ENCODE measurements around the gene UBTF.

UBTF gene

DNA sequence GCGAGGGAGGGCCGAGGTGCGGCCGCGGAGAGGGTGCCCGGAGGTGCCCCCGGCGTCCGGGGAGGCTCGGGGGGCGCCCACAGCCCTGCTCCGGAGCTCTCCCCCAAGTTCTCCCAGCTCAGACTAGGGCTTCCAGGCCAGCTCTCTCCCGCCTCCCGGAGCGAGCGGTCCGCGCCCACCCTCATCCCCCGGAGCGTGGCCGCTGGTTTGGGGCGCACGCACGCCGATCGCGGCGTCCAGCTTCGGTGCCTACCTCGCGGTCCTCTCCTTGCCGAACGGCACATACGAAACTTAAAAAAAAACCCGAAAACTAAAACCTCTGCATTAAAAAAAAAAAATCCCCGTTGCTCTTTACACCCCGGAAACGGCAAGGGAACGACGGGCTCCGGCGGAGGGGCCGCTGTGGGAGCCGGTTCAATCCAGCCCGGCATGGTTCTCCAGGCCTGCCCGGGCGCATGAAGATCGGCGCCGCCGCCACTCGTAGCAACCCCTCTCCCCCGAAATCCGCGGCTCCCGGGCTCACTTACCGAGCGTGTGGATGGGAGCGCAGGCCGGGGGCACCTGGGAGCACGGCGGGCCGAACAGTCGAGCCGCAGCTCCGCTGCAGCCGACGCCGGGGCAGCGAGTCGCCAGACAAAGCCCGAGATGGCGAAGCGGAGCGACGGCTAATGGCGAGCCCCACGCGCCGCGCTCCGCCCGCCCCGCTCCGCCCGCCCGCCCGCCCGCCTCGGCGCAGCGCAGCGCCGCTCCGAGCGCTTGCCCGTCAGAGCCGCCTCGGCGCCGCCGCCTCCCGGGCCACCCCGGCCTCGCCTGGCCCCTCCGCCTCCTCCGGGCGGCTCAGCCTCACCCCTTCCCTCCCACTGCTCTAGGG lies 973 bp upstream of the UBTF start:
- H3K27ac ChIP-seq (ENCODE audit: insufficient read depth in 1 of 2, low read depth in 1 of 2, low read length in 2 of 2, poor library complexity in 1 of 2, severe bottlenecking in 2 of 2): peak overlapping the region; percentile 61 to 90
- H3K27me3 ChIP-seq (replicated peaks in 2 of 5; ENCODE audit: control insufficient read depth in 4 of 5, insufficient read depth in 5 of 5, low read length in 4 of 5): no peaks in the 10 kb centered on the region
- ChIA-PET POLR2A (interaction anchor here (1.0 to 2.8 kb wide), 7 partner anchors 10 to 104 kb away, joined by 3 to 11 read pairs (median 3); partner anchors contain the start of genes ATXN7L3, SLC25A39 and TMUB2), CTCF (interaction anchor here (0.8 to 2.8 kb wide), 15 partner anchors 8 to 127 kb away, joined by 3 to 20 read pairs (median 3); no protein-coding TSS in a partner anchor)
- DNase-seq: peak; percentile 49 to 80 (median 75)
- under 1% methylated on average over 86 of the region's 108 CpGs for WGBS (ENCODE audit: insufficient coverage)
- no peaks in the 10 kb centered on the region for H3K9me3 ChIP-seq (ENCODE audit: control extremely low read depth in 1 of 5, control insufficient read depth in 4 of 5, insufficient read depth in 2 of 5, low read depth in 1 of 5, low read length in 4 of 5)
- peaks cover 15 to 41% (median 36%) of the 10 kb centered on the region in 4 experiments for H3K4me1 ChIP-seq (ENCODE audit: control extremely low read depth in 1 of 4, control insufficient read depth in 4 of 4, insufficient read depth in 4 of 4, low read length in 3 of 4)
- H3K4me3 ChIP-seq (ENCODE audit: control insufficient read depth in 1 of 7, extremely low read depth in 1 of 7, insufficient read depth in 4 of 7, low read depth in 2 of 7, low read length in 6 of 7): peak overlapping the region; percentile 71 to 95 (median 93)
- peaks cover 7 to 22% (median 14%) of the 10 kb centered on the region in 4 experiments for H3K36me3 ChIP-seq (ENCODE audit: control insufficient read depth in 4 of 4, insufficient read depth in 4 of 4, low read length in 3 of 4)

DNA sequence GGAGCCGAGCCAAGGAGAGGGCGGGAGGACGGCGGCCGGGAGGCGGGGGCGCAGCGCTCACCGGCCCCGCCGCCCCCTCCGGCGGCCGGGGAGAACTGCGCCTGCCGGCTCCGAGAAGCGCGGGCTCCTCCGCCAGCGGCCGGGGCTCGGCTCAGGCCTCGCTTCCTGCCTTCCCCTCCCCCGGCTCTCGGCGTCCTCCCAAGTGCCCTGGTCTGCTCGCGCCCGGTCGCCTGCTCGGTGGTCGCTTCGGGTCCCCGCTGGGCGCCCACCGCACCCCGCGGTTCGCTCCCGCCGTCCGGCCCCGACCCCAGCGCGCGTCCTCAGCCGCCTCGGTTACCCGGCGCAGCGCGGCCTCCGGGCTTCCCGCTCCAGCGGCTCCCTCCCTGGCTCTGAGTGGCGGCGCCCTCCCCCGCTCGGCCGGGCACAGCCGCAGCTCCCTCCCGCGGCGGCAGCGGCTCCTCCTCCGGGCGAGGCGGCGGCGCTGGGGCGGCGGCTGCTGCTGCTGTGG lies 313 bp downstream of the UBTF start:
- H3K4me3 ChIP-seq (ENCODE audit: control insufficient read depth in 1 of 7, extremely low read depth in 1 of 7, insufficient read depth in 4 of 7, low read depth in 2 of 7, low read length in 6 of 7): peak overlapping the region; percentile 67 to 94 (median 83)
- no peaks in the 10 kb centered on the region for H3K27me3 ChIP-seq (replicated peaks in 2 of 5; ENCODE audit: control insufficient read depth in 4 of 5, insufficient read depth in 5 of 5, low read length in 4 of 5)
- no peaks in the 10 kb centered on the region for H3K9me3 ChIP-seq (ENCODE audit: control extremely low read depth in 1 of 5, control insufficient read depth in 4 of 5, insufficient read depth in 2 of 5, low read depth in 1 of 5, low read length in 4 of 5)
- ChIA-PET POLR2A (interaction anchor here (1.2 to 1.6 kb wide), 2 partner anchors 9 to 106 kb away, joined by 3 to 7 read pairs; partner anchors contain the start of gene SLC25A39), CTCF (interaction anchor here (1.1 to 4.1 kb wide), 3 partner anchors 9 to 114 kb away, joined by 3 to 15 read pairs (median 11); no protein-coding TSS in a partner anchor)
- under 1% methylated on average over 61 of the region's 73 CpGs for WGBS (ENCODE audit: insufficient coverage)
- peaks cover 15 to 41% (median 36%) of the 10 kb centered on the region in 4 experiments for H3K4me1 ChIP-seq (ENCODE audit: control extremely low read depth in 1 of 4, control insufficient read depth in 4 of 4, insufficient read depth in 4 of 4, low read length in 3 of 4)
- H3K27ac ChIP-seq (ENCODE audit: insufficient read depth in 1 of 2, low read depth in 1 of 2, low read length in 2 of 2, poor library complexity in 1 of 2, severe bottlenecking in 2 of 2): peak overlapping the region in 1 of 2 experiments; percentile 86
- DNase-seq: peak; percentile 75 to 90 (median 83)
- peaks cover 14 to 35% (median 27%) of the 10 kb centered on the region in 4 experiments for H3K36me3 ChIP-seq (ENCODE audit: control insufficient read depth in 4 of 4, insufficient read depth in 4 of 4, low read length in 3 of 4)

DNA sequence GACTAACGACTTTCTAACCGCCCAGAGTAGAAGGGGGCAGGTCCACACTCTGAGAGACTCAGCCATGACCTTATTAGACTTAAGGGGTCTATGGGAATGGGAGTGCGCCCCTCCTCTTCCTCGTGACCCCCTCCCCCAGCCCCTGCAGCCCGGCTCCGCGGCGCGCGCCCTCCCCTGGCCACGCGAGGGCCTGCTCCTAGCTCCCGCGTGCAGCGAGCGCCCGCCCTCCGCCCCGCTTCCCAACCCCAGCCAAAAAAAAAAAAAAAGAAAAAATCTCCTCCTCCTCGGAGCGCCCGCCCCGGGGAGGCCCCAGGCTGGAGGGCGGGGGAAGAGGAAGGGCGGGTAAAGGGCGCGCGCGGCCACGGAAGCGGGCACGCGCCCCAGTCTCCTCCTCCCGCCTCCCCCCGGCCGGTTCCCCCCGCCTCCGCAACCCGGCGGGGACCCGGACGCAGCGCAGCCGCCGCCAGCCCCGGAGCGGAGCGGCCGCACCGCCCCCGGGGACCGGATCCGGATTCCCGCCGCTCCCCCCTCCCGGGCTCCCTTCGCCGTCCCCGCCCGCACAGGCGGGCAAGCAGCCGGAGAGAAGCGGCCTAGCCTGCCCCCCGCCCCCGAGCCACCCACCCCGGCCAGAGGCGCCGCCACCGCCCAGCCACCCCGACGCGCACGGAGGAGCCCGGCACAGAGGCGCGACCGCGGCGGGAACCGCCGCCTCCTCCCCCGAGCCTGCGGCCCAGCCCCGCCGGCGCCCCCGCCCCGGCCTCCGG lies 949 bp downstream of the UBTF start:
- whole genome bisulfite sequencing (ENCODE audit: insufficient coverage): under 1% methylated on average over 50 of the region's 89 CpGs
- Histone ChIP-seq H3K27ac (ENCODE audit: insufficient read depth in 1 of 2, low read depth in 1 of 2, low read length in 2 of 2, poor library complexity in 1 of 2, severe bottlenecking in 2 of 2) (peak overlapping the region; percentile 30 to 86), H3K9me3 (ENCODE audit: control extremely low read depth in 1 of 5, control insufficient read depth in 4 of 5, insufficient read depth in 2 of 5, low read depth in 1 of 5, low read length in 4 of 5) (no peaks in the 10 kb centered on the region), H3K27me3 (replicated peaks in 2 of 5; ENCODE audit: control insufficient read depth in 4 of 5, insufficient read depth in 5 of 5, low read length in 4 of 5) (no peaks in the 10 kb centered on the region), H3K36me3 (ENCODE audit: control insufficient read depth in 4 of 4, insufficient read depth in 4 of 4, low read length in 3 of 4) (peaks cover 20 to 41% (median 30%) of the 10 kb centered on the region in 4 experiments), H3K4me3 (ENCODE audit: control insufficient read depth in 1 of 7, extremely low read depth in 1 of 7, insufficient read depth in 4 of 7, low read depth in 2 of 7, low read length in 6 of 7) (peak overlapping the region; percentile 74 to 94 (median 83)), H3K4me1 (ENCODE audit: control extremely low read depth in 1 of 4, control insufficient read depth in 4 of 4, insufficient read depth in 4 of 4, low read length in 3 of 4) (peaks cover 15 to 41% (median 36%) of the 10 kb centered on the region in 4 experiments)
- peak; percentile 85 to 92 (median 91) for DNase-seq
- CTCF ChIA-PET: interaction anchor here (0.6 to 4.1 kb wide), 7 partner anchors 8 to 131 kb away, joined by 3 to 15 read pairs (median 8); no protein-coding TSS in a partner anchor
- POLR2A ChIA-PET: interaction anchor here (0.6 kb wide), 3 partner anchors 40 to 682 kb away, joined by 3 to 4 read pairs (median 3); no protein-coding TSS in a partner anchor

DNA sequence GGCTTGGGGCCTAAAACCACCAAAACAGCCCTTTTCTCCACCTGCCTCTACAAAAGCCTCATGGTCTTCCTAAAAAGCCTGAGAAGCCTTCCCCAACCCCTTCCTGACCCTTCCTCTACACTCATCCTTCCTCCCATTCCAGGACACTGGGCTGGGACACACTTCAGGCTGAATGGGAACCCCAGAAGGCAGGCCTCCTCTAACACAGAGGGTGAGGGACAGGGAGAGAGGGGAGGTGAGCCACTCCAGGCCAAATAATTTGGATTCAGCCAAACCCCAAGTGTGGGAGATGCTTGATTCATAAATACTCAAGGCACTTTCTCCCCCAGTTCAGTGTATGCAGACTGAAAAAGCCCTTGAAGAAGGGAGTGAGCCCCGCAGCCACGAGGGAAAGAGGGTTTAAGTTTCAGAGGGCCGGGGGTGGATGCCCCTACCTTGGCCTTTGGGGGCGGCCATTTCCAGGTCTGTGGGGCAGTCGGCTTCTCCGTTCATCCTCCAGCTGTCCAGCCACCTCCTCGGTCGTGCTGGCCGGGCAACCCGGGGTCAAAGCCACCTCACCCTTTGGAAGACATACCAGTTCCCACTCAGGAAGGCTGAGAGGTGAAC lies 1.6 kb downstream of the UBTF start:
- WGBS (ENCODE audit: insufficient coverage): 6% methylated on average over 7 of the region's 10 CpGs
- Histone ChIP-seq H3K4me1 (ENCODE audit: control extremely low read depth in 1 of 4, control insufficient read depth in 4 of 4, insufficient read depth in 4 of 4, low read length in 3 of 4) (peaks cover 15 to 40% (median 35%) of the 10 kb centered on the region in 4 experiments), H3K27me3 (replicated peaks in 2 of 5; ENCODE audit: control insufficient read depth in 4 of 5, insufficient read depth in 5 of 5, low read length in 4 of 5) (no peaks in the 10 kb centered on the region), H3K9me3 (ENCODE audit: control extremely low read depth in 1 of 5, control insufficient read depth in 4 of 5, insufficient read depth in 2 of 5, low read depth in 1 of 5, low read length in 4 of 5) (no peaks in the 10 kb centered on the region), H3K36me3 (ENCODE audit: control insufficient read depth in 4 of 4, insufficient read depth in 4 of 4, low read length in 3 of 4) (peaks cover 22 to 48% (median 33%) of the 10 kb centered on the region in 4 experiments), H3K4me3 (ENCODE audit: control insufficient read depth in 1 of 7, extremely low read depth in 1 of 7, insufficient read depth in 4 of 7, low read depth in 2 of 7, low read length in 6 of 7) (peak overlapping the region; percentile 74 to 94 (median 83)), H3K27ac (ENCODE audit: insufficient read depth in 1 of 2, low read depth in 1 of 2, low read length in 2 of 2, poor library complexity in 1 of 2, severe bottlenecking in 2 of 2) (peak overlapping the region; percentile 30 to 86)
- DNase-seq: peak in 1 of 3 donors; percentile 22
- ChIA-PET POLR2A (interaction anchor here (0.6 kb wide), 3 partner anchors 41 to 683 kb away, joined by 3 to 4 read pairs (median 3); no protein-coding TSS in a partner anchor), CTCF (interaction anchor here (0.6 to 4.1 kb wide), 7 partner anchors 7 to 132 kb away, joined by 4 to 15 read pairs (median 8); no protein-coding TSS in a partner anchor)

DNA sequence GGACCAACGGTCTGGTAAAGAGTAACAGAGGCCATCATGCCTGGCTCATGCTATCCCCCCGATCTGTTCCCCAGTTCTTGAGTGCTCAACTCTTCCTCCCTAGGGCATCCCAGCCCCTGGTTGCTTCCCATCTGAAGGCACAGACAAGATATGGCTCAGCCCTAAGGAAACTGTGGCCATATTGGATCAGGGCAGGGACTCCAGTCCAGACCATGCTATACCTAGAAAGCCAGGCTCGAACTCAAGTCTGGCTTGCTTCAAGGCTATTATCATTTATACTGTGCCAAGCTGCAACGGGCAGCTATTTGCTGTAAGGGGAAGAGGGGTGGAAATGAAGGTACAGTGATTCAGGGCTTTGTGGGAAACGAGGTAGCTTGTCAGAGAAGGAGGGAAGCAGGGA lies 2.8 kb downstream of the UBTF start:
- Histone ChIP-seq H3K36me3 (ENCODE audit: control insufficient read depth in 4 of 4, insufficient read depth in 4 of 4, low read length in 3 of 4) (peaks cover 22 to 56% (median 37%) of the 10 kb centered on the region in 4 experiments), H3K9me3 (ENCODE audit: control extremely low read depth in 1 of 5, control insufficient read depth in 4 of 5, insufficient read depth in 2 of 5, low read depth in 1 of 5, low read length in 4 of 5) (no peaks in the 10 kb centered on the region), H3K27me3 (replicated peaks in 2 of 5; ENCODE audit: control insufficient read depth in 4 of 5, insufficient read depth in 5 of 5, low read length in 4 of 5) (no peaks in the 10 kb centered on the region), H3K27ac (ENCODE audit: insufficient read depth in 1 of 2, low read depth in 1 of 2, low read length in 2 of 2, poor library complexity in 1 of 2, severe bottlenecking in 2 of 2) (peak overlapping the region in 1 of 2 experiments; percentile 86), H3K4me3 (ENCODE audit: control insufficient read depth in 1 of 7, extremely low read depth in 1 of 7, insufficient read depth in 4 of 7, low read depth in 2 of 7, low read length in 6 of 7) (peak overlapping the region in 2 of 7 experiments; percentile 6 to 86), H3K4me1 (ENCODE audit: control extremely low read depth in 1 of 4, control insufficient read depth in 4 of 4, insufficient read depth in 4 of 4, low read length in 3 of 4) (peaks cover 15 to 29% (median 25%) of the 10 kb centered on the region in 4 experiments)
- ChIA-PET POLR2A (no interaction called here), CTCF (interaction anchor here (0.8 to 8.8 kb wide), 11 partner anchors 11 to 141 kb away, joined by 3 to 84 read pairs (median 6); no protein-coding TSS in a partner anchor)
- DNase-seq: no peak
- WGBS (ENCODE audit: insufficient coverage): 62% methylated on average over 5 of the region's 5 CpGs

DNA sequence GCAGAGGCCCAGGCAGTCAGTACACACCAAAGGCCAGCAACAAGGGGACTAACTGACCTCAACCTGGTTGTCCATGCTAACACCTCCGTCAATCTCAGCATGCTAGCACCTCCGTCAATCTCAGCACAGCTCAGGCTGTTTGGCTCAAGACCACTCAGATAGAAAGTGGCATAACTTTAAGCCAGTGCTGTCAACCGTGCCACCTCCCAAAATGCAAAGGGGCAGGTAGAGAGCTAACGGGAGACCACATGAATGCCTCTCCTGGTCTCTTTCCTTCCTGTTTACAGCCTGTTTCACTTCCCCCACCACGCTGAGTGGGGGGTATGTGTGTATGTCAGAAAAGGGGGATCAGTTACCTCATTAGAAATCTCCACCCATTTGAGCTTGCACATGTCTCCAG lies 3.3 kb downstream of the UBTF start:
- H3K4me1 ChIP-seq (ENCODE audit: control extremely low read depth in 1 of 4, control insufficient read depth in 4 of 4, insufficient read depth in 4 of 4, low read length in 3 of 4): peaks cover 15 to 25% (median 21%) of the 10 kb centered on the region in 4 experiments
- 88% methylated on average over 2 of the region's 5 CpGs for WGBS (ENCODE audit: insufficient coverage)
- POLR2A ChIA-PET: no interaction called here
- no peak overlapping the region for H3K27ac ChIP-seq (ENCODE audit: insufficient read depth in 1 of 2, low read depth in 1 of 2, low read length in 2 of 2, poor library complexity in 1 of 2, severe bottlenecking in 2 of 2)
- no peak for DNase-seq
- H3K4me3 ChIP-seq (ENCODE audit: control insufficient read depth in 1 of 7, extremely low read depth in 1 of 7, insufficient read depth in 4 of 7, low read depth in 2 of 7, low read length in 6 of 7): peak overlapping the region in 1 of 7 experiments; percentile 86
- H3K36me3 ChIP-seq (ENCODE audit: control insufficient read depth in 4 of 4, insufficient read depth in 4 of 4, low read length in 3 of 4): peaks cover 26 to 61% (median 42%) of the 10 kb centered on the region in 4 experiments
- CTCF ChIA-PET: interaction anchor here (1.1 to 8.8 kb wide), 8 partner anchors 10 to 142 kb away, joined by 3 to 84 read pairs (median 6); no protein-coding TSS in a partner anchor
- H3K9me3 ChIP-seq (ENCODE audit: control extremely low read depth in 1 of 5, control insufficient read depth in 4 of 5, insufficient read depth in 2 of 5, low read depth in 1 of 5, low read length in 4 of 5): no peaks in the 10 kb centered on the region
- H3K27me3 ChIP-seq (replicated peaks in 2 of 5; ENCODE audit: control insufficient read depth in 4 of 5, insufficient read depth in 5 of 5, low read length in 4 of 5): no peaks in the 10 kb centered on the region

Measured in common myeloid progenitor, CD34-positive (primary cell).